HepG2 (cell line): ENCODE measurements around the gene CNTN2. TPM values are rescaled to one million over a fixed set of nuclear protein-coding genes. Genes with fewer than 3 reads are reported as not detected.

Source experiments
- ATAC-seq: fragments of 200-7000 bp; cut with Tn5 transposase; 3 replicates; pipeline ENCODE4 v1.9.1; 2020; ENCODE audit warnings: mild to moderate bottlenecking, moderate library complexity
- BruUV-seq: library from RNA; stranded (reverse); fragments of 400-500 nt; replicated peaks from 2 replicates; lab custom pipeline; 2021; lab: Mats Ljungman, UMichigan
- CTCF ChIA-PET: fragments of 300-600 bp; formaldehyde crosslinking; extraction: SDS; loops from one replicate; lab custom pipeline; 2021; ENCODE audit warnings: low total read pairs, inconsistent platforms, low intra/inter-chr PET ratio; lab: Yijun Ruan, JAX
- POLR2A ChIA-PET: fragments of 350-600 bp; sonication (Branson Sonifier 250); formaldehyde crosslinking; loops from one replicate; lab custom pipeline; 2020; ENCODE audit warnings: antibody characterized with exemption, inconsistent platforms; lab: Yijun Ruan, JAX
- DNase-seq: peaks from one replicate; pipeline ENCODE4 v3.0.0-alpha.2; 2015; ENCODE audit warnings: low spot score
- FAIRE-seq: peaks from 3 replicates; lab custom pipeline; 2011; peaks lifted over from hg19 to GRCh38; lab: Jason Lieb, UNC
- H2AFZ ChIP-seq: one replicate; pipeline ENCODE4 v1.6.1; 2011; ENCODE audit warnings: low read length, inconsistent platforms
- H3K27ac ChIP-seq: fragments of 300-600 bp; 3 replicates; pipeline ENCODE4 v1.8.0; 2011; ENCODE audit warnings: mixed run types, mild to moderate bottlenecking, mixed read lengths, low read length, inconsistent platforms; ENCODE audit not compliant: insufficient read depth; ENCODE audit errors: extremely low read length
- H3K27me3 ChIP-seq, 2 experiments: fragments of 200-600 bp in 1 of 2; 2 replicates in 1 of 2; 3 replicates in 1 of 2; pipeline versions ENCODE4 v1.6.0 to v1.8.0; 2011; ENCODE audit warnings: low read length in 2 of 2, mild to moderate bottlenecking in 2 of 2, moderate library complexity in 2 of 2, inconsistent platforms in 1 of 2; ENCODE audit not compliant: insufficient read depth in 2 of 2, control insufficient read depth in 1 of 2
- H3K36me3 ChIP-seq, 2 experiments: fragments of 200-600 bp in 1 of 2; replicated peaks in 1 of 2; 2 replicates in 1 of 2; 3 replicates in 1 of 2; pipeline versions ENCODE4 v1.5.1 to v1.8.0; 2011; ENCODE audit warnings: low read length in 2 of 2, inconsistent platforms in 1 of 2; ENCODE audit not compliant: insufficient read depth in 2 of 2, control insufficient read depth in 1 of 2
- H3K4me1 ChIP-seq: 2 replicates; pipeline ENCODE4 v1.5.1; 2012; ENCODE audit warnings: low read length, inconsistent platforms; ENCODE audit not compliant: insufficient read depth
- H3K4me2 ChIP-seq: 2 replicates; pipeline ENCODE4 v1.6.0; 2011; ENCODE audit warnings: low read depth, low read length, inconsistent platforms
- H3K4me3 ChIP-seq, 3 experiments: fragments of 200-600 bp in 1 of 3; sonication (generic), shearing (Covaris generic) in 1 of 3; replicated peaks in 1 of 3; 2 replicates each; pipeline ENCODE4 v1.5.1; 2011 to 2016; ENCODE audit warnings: low read length in 3 of 3, inconsistent platforms in 2 of 3, low read depth in 2 of 3, mild to moderate bottlenecking in 2 of 3, control low read depth in 1 of 3, mixed read lengths in 1 of 3; ENCODE audit not compliant: insufficient read depth in 1 of 3
- H3K79me2 ChIP-seq: one replicate; pipeline ENCODE4 v1.6.1; 2011; ENCODE audit warnings: low read length, inconsistent platforms; ENCODE audit not compliant: insufficient read depth
- H3K9ac ChIP-seq: 2 replicates; pipeline ENCODE4 v1.6.0; 2011; ENCODE audit warnings: mild to moderate bottlenecking, low read depth, low read length, inconsistent platforms; ENCODE audit not compliant: insufficient read depth
- H3K9me3 ChIP-seq: 2 replicates; pipeline ENCODE4 v1.5.1; 2012; ENCODE audit warnings: mild to moderate bottlenecking, low read length
- H4K20me1 ChIP-seq: 2 replicates; pipeline ENCODE4 v1.6.0; 2011; ENCODE audit warnings: inconsistent platforms, mild to moderate bottlenecking, low read length, moderate library complexity; ENCODE audit not compliant: insufficient read depth
- ATRX ChIP-seq: sonication (generic); formaldehyde crosslinking; IDR thresholded peaks from 2 replicates; pipeline ENCODE4 v1.4.0; 2020; ENCODE audit warnings: missing genetic modification reagents, borderline replicate concordance
- CERS6 ChIP-seq: sonication (generic); formaldehyde crosslinking; IDR thresholded peaks from 2 replicates; pipeline ENCODE4 v1.5.0; 2020; ENCODE audit warnings: missing genetic modification reagents
- CHD2 ChIP-seq: IDR thresholded peaks from 2 replicates; pipeline ENCODE4 v1.6.1; 2011; ENCODE audit warnings: low read depth, low read length, improper control_type of control experiment
- HNF4A ChIP-seq: sonication (generic); formaldehyde crosslinking; IDR thresholded peaks from 2 replicates; pipeline ENCODE4 v1.4.0; 2020; ENCODE audit warnings: missing genetic modification reagents
- HNRNPLL ChIP-seq: fragments of 200-400 bp; formaldehyde crosslinking; IDR thresholded peaks from 2 replicates; pipeline ENCODE4 v1.6.1; 2017; ENCODE audit warnings: mild to moderate bottlenecking, low read depth, low read length; ENCODE audit not compliant: poor library complexity, severe bottlenecking
- MTA1 ChIP-seq: sonication (generic); formaldehyde crosslinking; IDR thresholded peaks from 2 replicates; pipeline ENCODE4 v1.4.0; 2020; ENCODE audit warnings: missing genetic modification reagents, mild to moderate bottlenecking, borderline replicate concordance
- ONECUT2 ChIP-seq: sonication (generic); formaldehyde crosslinking; IDR thresholded peaks from 2 replicates; pipeline ENCODE4 v1.4.0; 2020; ENCODE audit warnings: missing genetic modification reagents
- TAF15 ChIP-seq: fragments of 200-400 bp; formaldehyde crosslinking; IDR thresholded peaks from one replicate; pipeline ENCODE4 v1.6.1; 2018; ENCODE audit warnings: mild to moderate bottlenecking, low read depth, low read length; ENCODE audit not compliant: poor library complexity, severe bottlenecking
- ZNF790 ChIP-seq: sonication (generic); formaldehyde crosslinking; IDR thresholded peaks from 2 replicates; pipeline ENCODE4 v1.8.0; 2022; ENCODE audit warnings: missing genetic modification reagents, mild to moderate bottlenecking, borderline replicate concordance
- WGBS: methylation state at CpG from one replicate; pipeline ENCODE4 v1.1.6; 2017; ENCODE audit warnings: low lambda C conversion rate; 5-methylcytosine and 5-hydroxymethylcytosine counted together
- in situ Hi-C: cut with HindIII; loops from 2 replicates; pipeline ENCODE4 v1.10.0; 2017; ENCODE audit warnings: low pct_unique_long_range_greater_than_20kb; ENCODE audit not compliant: extremely low pct_ligation_motif_present
- intact Hi-C: fragments of 100-400 bp; cut with micrococcal nuclease; formaldehyde crosslinking; loops from one replicate; pipeline ENCODE4 v1.10.0; 2022; ENCODE audit not compliant: unreplicated experiment
- polyA plus RNA-seq, 8 experiments: library from polyadenylated mRNA; depleted of rRNA in 3 of 8; stranded (reverse) in 7 of 8; unstranded in 1 of 8; fragments of >200 nt; fragmentation: Illumina TruSeq in 4 of 8; extraction: Trizol in 4 of 8; gene quantifications; 2 replicates each; pipeline versions ENCODE4 v1.2.1 to v1.2.3, GENCODE V29; 2011 to 2016; ENCODE audit warnings: low read depth in 4 of 8, missing spikeins in 1 of 8, mixed read lengths in 1 of 8; ENCODE audit not compliant: insufficient read depth in 1 of 8
- total RNA-seq, 5 experiments: library from RNA; depleted of rRNA; stranded (reverse); fragments of >200 nt; fragmentation: Illumina TruSeq; extraction: Trizol; gene quantifications; 2 replicates each; pipeline ENCODE4 v1.2.3, GENCODE V29; 2016; ENCODE audit warnings: low read depth in 1 of 5

Gene CNTN2
- total and polyA plus RNA-seq, 2 of the 13 experiments (the other 11 are each of a cell fraction or from before 2014, with no cell fraction given): not detected

GRCh38 chr1:205084360-205084759 lies 41.3 kb downstream of the CNTN2 start, which contains the start of gene TMEM81:
Gene TMEM81 (minus strand): TSS chr1:205084460. CDS start chr1:205084320, 140 bp downstream.
- no peak within 1 kb of the TSS for H3K4me3 ChIP-seq
- CTCF ChIA-PET: no interaction called here
- no TSS peak for BruUV-seq
- DNase-seq (no peak), ATAC-seq (no peak), FAIRE-seq (no peak)
- no peak within 1 kb of the TSS for H3K27ac ChIP-seq
- intact Hi-C loops: no loop called here
- H3K27me3 ChIP-seq: no peaks in the 10 kb centered on the region
- H3K9me3 ChIP-seq: no peaks in the 10 kb centered on the region
- no peaks in the 10 kb centered on the region for H3K79me2 ChIP-seq
- H2AFZ ChIP-seq: no peak within 1 kb of the TSS
- H3K4me1 ChIP-seq: no peaks in the 10 kb centered on the region
- H3K36me3 ChIP-seq: peaks cover 2 to 31% of the 10 kb centered on the region in 2 experiments; a peak in 3 of 5 replicates
- TF ChIP-seq HNRNPLL (no peak), MTA1 (CRISPR knock-in tag) (no peak), ATRX (CRISPR knock-in tag) (no peak)
- H4K20me1 ChIP-seq: no peaks in the 10 kb centered on the region
- no peak within 1 kb of the TSS for H3K4me2 ChIP-seq
- in situ Hi-C loops: no loop called here
- POLR2A ChIA-PET: no interaction called here
- H3K9ac ChIP-seq: no peak within 1 kb of the TSS
- 98% methylated on average over 2 of the region's 2 CpGs for WGBS

- H4K20me1 ChIP-seq: no peaks in the 10 kb centered on the region
- no peak overlapping the region for H3K9ac ChIP-seq
- H3K4me3 ChIP-seq: no peak overlapping the region
- TF ChIP-seq HNF4A: no peak
- no peak for TF ChIP-seq TAF15
- no peak for TF ChIP-seq ONECUT2
- TF ChIP-seq ZNF790 (CRISPR knock-in tag): no peak
- TF ChIP-seq CHD2: no peak
- no peak for TF ChIP-seq CERS6 (CRISPR knock-in tag)
- ATAC-seq (no peak), FAIRE-seq (no peak), DNase-seq (no peak)
- in situ Hi-C loops: no loop called here
- 95% methylated on average over 3 of the region's 3 CpGs for WGBS
- no peaks in the 10 kb centered on the region for H3K4me1 ChIP-seq
- intact Hi-C loops: no loop called here
- CTCF ChIA-PET: no interaction called here
- H3K4me2 ChIP-seq: no peak overlapping the region
- peaks cover 4 to 47% of the 10 kb centered on the region in 2 experiments for H3K36me3 ChIP-seq
- H3K9me3 ChIP-seq: no peaks in the 10 kb centered on the region
- no TSS peak for BruUV-seq
- no peaks in the 10 kb centered on the region for H3K27me3 ChIP-seq
- no peaks in the 10 kb centered on the region for H3K79me2 ChIP-seq
- H3K27ac ChIP-seq: no peak overlapping the region
- POLR2A ChIA-PET: no interaction called here
- no peak overlapping the region for H2AFZ ChIP-seq
These were observed 45.3 kb downstream of the CNTN2 start for GRCh38 chr1:205088341-205088740.
